ENCODE data around the gene MAGI2.

The MAGI2 gene

DNA sequence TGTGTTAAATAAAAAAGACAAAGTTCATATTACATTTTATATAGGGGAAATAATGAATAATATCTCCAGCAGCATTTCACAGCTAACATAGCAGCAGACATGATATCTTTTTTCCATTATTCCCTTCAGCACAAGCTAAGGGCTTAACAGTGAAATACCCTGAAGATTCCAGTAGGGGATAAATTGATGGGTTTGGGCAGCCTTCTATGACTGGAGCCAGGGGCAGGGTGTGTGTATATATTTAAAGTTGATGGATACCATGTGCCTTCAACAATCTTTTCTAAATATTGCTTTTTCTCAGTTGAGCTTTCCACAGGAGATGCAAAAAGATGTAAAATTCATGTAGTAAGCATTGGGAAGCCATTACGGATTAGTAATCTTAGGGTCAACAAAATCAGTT lies 151.2 kb downstream of the MAGI2 start:
- no peak overlapping the region for H3K23ac ChIP-seq (ENCODE audit: low read length in 2 of 2)
- H3K4ac ChIP-seq (ENCODE audit: low read depth in 1 of 2, low read length in 2 of 2): no peak overlapping the region
- H3K9me3 ChIP-seq (ENCODE audit: control insufficient read depth, low read length): no peaks in the 10 kb centered on the region
- no peak overlapping the region for H2BK15ac ChIP-seq (ENCODE audit: low read depth, poor library complexity, severe bottlenecking)
- H3K4me1 ChIP-seq (ENCODE audit: control insufficient read depth, insufficient read depth, low read depth, low read length): no peaks in the 10 kb centered on the region
- no peak overlapping the region for H3K9ac ChIP-seq (ENCODE audit: low read length)
- H2AFZ ChIP-seq (ENCODE audit: low read depth, low read length): no peak overlapping the region
- no peak overlapping the region for H2BK12ac ChIP-seq (ENCODE audit: low read length in 2 of 2)
- H4K8ac ChIP-seq (ENCODE audit: low read length): no peak overlapping the region
- H3K4me3 ChIP-seq (ENCODE audit: insufficient read depth in 1 of 2, low read depth in 1 of 2, low read length in 2 of 2): no peak overlapping the region
- H2AK5ac ChIP-seq (ENCODE audit: low read length, severe bottlenecking): no peak overlapping the region
- 90% methylated on average over 1 of the region's 1 CpG for WGBS
- no peak overlapping the region for H3K4me2 ChIP-seq (ENCODE audit: low read length, poor library complexity, severe bottlenecking)
- no peak overlapping the region for H3K14ac ChIP-seq (ENCODE audit: low read length in 2 of 2)
- no peak overlapping the region for H3K18ac ChIP-seq (ENCODE audit: low read depth in 1 of 2, low read length in 2 of 2)
- H3K27ac ChIP-seq (ENCODE audit: low read length, poor library complexity, severe bottlenecking): no peak overlapping the region
- H2BK120ac ChIP-seq (ENCODE audit: low read depth, low read length): no peak overlapping the region
- no peaks in the 10 kb centered on the region for H3K36me3 ChIP-seq (ENCODE audit: control insufficient read depth in 1 of 2, insufficient read depth in 2 of 2, low read depth in 1 of 2, low read length in 2 of 2)
- DNase-seq: no peak
- no peak overlapping the region for H2BK5ac ChIP-seq (ENCODE audit: low read depth, low read length, poor library complexity, severe bottlenecking)
- H4K91ac ChIP-seq (ENCODE audit: low read length): no peak overlapping the region
- H3K27me3 ChIP-seq (ENCODE audit: control insufficient read depth in 1 of 2, insufficient read depth in 1 of 2, low read length in 2 of 2): no peaks in the 10 kb centered on the region
- H3K79me1 ChIP-seq (replicated peaks; ENCODE audit: low read length, poor library complexity, severe bottlenecking): no peaks in the 10 kb centered on the region

DNA sequence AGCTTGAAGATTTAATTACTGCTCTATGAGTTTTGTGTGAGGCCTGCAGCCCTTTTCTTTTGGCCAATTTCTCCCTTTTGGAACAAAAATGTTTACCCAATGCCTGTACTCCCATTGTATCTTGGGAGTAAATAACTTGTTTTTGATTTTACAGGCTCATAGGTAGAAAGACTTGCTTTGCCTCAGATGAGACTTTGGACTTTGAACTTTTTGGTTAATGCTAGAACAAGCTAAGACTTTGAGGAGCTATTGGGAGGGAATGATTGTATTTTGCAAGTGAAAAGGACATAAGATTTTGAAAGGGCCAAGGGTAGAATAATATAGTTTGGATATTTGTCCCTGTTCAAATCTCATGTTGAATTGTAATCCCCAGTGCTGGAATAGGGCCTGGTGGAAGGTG lies 152.0 kb downstream of the MAGI2 start:
- Histone ChIP-seq H3K4me2 (ENCODE audit: low read length, poor library complexity, severe bottlenecking) (no peak overlapping the region), H4K91ac (ENCODE audit: low read length) (no peak overlapping the region), H3K4me3 (ENCODE audit: insufficient read depth in 1 of 2, low read depth in 1 of 2, low read length in 2 of 2) (no peak overlapping the region), H2AK5ac (ENCODE audit: low read length, severe bottlenecking) (no peak overlapping the region), H3K4ac (ENCODE audit: low read depth in 1 of 2, low read length in 2 of 2) (no peak overlapping the region), H4K8ac (ENCODE audit: low read length) (no peak overlapping the region), H3K27ac (ENCODE audit: low read length, poor library complexity, severe bottlenecking) (no peak overlapping the region), H2BK120ac (ENCODE audit: low read depth, low read length) (no peak overlapping the region), H2BK15ac (ENCODE audit: low read depth, poor library complexity, severe bottlenecking) (no peak overlapping the region), H3K14ac (ENCODE audit: low read length in 2 of 2) (no peak overlapping the region), H3K36me3 (ENCODE audit: control insufficient read depth in 1 of 2, insufficient read depth in 2 of 2, low read depth in 1 of 2, low read length in 2 of 2) (no peaks in the 10 kb centered on the region), H3K9me3 (ENCODE audit: control insufficient read depth, low read length) (no peaks in the 10 kb centered on the region), H3K18ac (ENCODE audit: low read depth in 1 of 2, low read length in 2 of 2) (no peak overlapping the region), H3K9ac (ENCODE audit: low read length) (no peak overlapping the region), H2AFZ (ENCODE audit: low read depth, low read length) (no peak overlapping the region), H3K23ac (ENCODE audit: low read length in 2 of 2) (no peak overlapping the region), H2BK5ac (ENCODE audit: low read depth, low read length, poor library complexity, severe bottlenecking) (no peak overlapping the region), H3K27me3 (ENCODE audit: control insufficient read depth in 1 of 2, insufficient read depth in 1 of 2, low read length in 2 of 2) (no peaks in the 10 kb centered on the region), H3K4me1 (ENCODE audit: control insufficient read depth, insufficient read depth, low read depth, low read length) (no peaks in the 10 kb centered on the region), H3K79me1 (replicated peaks; ENCODE audit: low read length, poor library complexity, severe bottlenecking) (no peaks in the 10 kb centered on the region), H2BK12ac (ENCODE audit: low read length in 2 of 2) (no peak overlapping the region)
- no peak for DNase-seq

DNA sequence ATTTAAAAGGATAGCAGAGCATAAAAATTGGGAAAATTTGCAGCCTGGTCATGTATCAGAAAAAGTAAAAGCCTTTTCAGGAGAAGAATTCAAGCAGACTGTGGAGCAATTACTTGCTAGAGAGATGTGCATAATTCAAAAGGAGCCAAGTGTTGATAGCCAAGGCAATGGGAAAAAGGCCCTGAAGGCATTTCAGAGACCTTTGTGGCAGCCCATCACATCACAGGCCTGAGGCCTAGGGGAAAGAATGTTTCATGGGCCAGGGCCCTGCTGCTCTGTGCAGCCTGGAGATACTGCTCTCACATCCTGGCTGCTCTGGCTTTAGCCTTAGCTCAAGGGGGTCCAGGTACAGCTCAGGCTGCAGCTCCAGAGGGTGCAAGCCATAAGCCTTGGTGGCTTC lies 152.9 kb downstream of the MAGI2 start:
- no peak overlapping the region for H2AFZ ChIP-seq (ENCODE audit: low read depth, low read length)
- no peaks in the 10 kb centered on the region for H3K36me3 ChIP-seq (ENCODE audit: control insufficient read depth in 1 of 2, insufficient read depth in 2 of 2, low read depth in 1 of 2, low read length in 2 of 2)
- H3K23ac ChIP-seq (ENCODE audit: low read length in 2 of 2): no peak overlapping the region

DNA sequence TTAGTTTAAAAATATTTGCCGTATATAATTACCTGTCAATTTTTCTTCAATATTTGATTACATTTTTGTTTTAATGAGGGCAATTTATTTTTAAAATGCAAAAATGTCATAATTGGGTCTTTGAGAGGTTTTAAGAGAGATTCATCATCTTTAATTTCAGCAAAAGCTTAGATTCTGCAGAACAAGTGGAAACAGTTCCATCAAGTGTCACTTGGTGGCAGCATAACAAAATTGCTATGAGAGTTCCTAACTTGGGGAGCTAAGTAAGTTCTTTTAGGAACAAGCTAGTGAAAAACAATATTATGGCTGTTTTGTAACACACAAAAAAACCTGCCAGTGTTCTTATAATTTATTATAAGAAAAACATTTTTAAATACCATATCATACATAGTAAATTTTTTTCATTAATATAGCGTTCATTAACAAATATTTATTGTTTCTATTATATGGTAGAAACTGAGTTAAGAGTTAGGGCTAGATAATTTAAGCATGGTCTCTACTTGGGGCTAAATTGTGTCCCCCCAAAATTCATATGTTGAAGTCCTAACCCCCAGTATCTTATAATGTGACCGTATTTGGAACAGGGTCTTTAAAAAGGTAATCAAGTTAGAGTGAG lies 155.2 kb downstream of the MAGI2 start:
- H4K91ac ChIP-seq (ENCODE audit: low read length): no peak overlapping the region
- no peak overlapping the region for H2AK5ac ChIP-seq (ENCODE audit: low read length, severe bottlenecking)
- no peak overlapping the region for H3K27ac ChIP-seq (ENCODE audit: low read length, poor library complexity, severe bottlenecking)
- H3K9ac ChIP-seq (ENCODE audit: low read length): no peak overlapping the region
- no peak overlapping the region for H4K8ac ChIP-seq (ENCODE audit: low read length)
- no peak overlapping the region for H3K4me3 ChIP-seq (ENCODE audit: insufficient read depth in 1 of 2, low read depth in 1 of 2, low read length in 2 of 2)
- no peak overlapping the region for H3K4me2 ChIP-seq (ENCODE audit: low read length, poor library complexity, severe bottlenecking)
- no peak overlapping the region for H3K4ac ChIP-seq (ENCODE audit: low read depth in 1 of 2, low read length in 2 of 2)
- H2BK120ac ChIP-seq (ENCODE audit: low read depth, low read length): no peak overlapping the region
- H3K18ac ChIP-seq (ENCODE audit: low read depth in 1 of 2, low read length in 2 of 2): no peak overlapping the region
- H3K23ac ChIP-seq (ENCODE audit: low read length in 2 of 2): no peak overlapping the region
- no peaks in the 10 kb centered on the region for H3K9me3 ChIP-seq (ENCODE audit: control insufficient read depth, low read length)
- no peak overlapping the region for H2BK5ac ChIP-seq (ENCODE audit: low read depth, low read length, poor library complexity, severe bottlenecking)
- H2BK12ac ChIP-seq (ENCODE audit: low read length in 2 of 2): no peak overlapping the region
- no peaks in the 10 kb centered on the region for H3K79me1 ChIP-seq (replicated peaks; ENCODE audit: low read length, poor library complexity, severe bottlenecking)
- peak; percentile 58 for DNase-seq
- H3K36me3 ChIP-seq (ENCODE audit: control insufficient read depth in 1 of 2, insufficient read depth in 2 of 2, low read depth in 1 of 2, low read length in 2 of 2): no peaks in the 10 kb centered on the region
- whole genome bisulfite sequencing: no CpG with 5 or more reads among the region's 3 CpGs
- no peak overlapping the region for H2BK15ac ChIP-seq (ENCODE audit: low read depth, poor library complexity, severe bottlenecking)
- no peak overlapping the region for H2AFZ ChIP-seq (ENCODE audit: low read depth, low read length)
- no peaks in the 10 kb centered on the region for H3K4me1 ChIP-seq (ENCODE audit: control insufficient read depth, insufficient read depth, low read depth, low read length)
- no peaks in the 10 kb centered on the region for H3K27me3 ChIP-seq (ENCODE audit: control insufficient read depth in 1 of 2, insufficient read depth in 1 of 2, low read length in 2 of 2)
- H3K14ac ChIP-seq (ENCODE audit: low read length in 2 of 2): no peak overlapping the region

More for the DNA sequence above, 152.9 kb downstream of the MAGI2 start:
- no peak overlapping the region for H3K27ac ChIP-seq (ENCODE audit: low read length, poor library complexity, severe bottlenecking)
- H2BK12ac ChIP-seq (ENCODE audit: low read length in 2 of 2): no peak overlapping the region
- H3K4me1 ChIP-seq (ENCODE audit: control insufficient read depth, insufficient read depth, low read depth, low read length): no peaks in the 10 kb centered on the region
- no peak overlapping the region for H2BK5ac ChIP-seq (ENCODE audit: low read depth, low read length, poor library complexity, severe bottlenecking)
- H4K91ac ChIP-seq (ENCODE audit: low read length): no peak overlapping the region
- no peak overlapping the region for H3K4me3 ChIP-seq (ENCODE audit: insufficient read depth in 1 of 2, low read depth in 1 of 2, low read length in 2 of 2)
- DNase-seq: no peak
- no peak overlapping the region for H3K4me2 ChIP-seq (ENCODE audit: low read length, poor library complexity, severe bottlenecking)
- no peak overlapping the region for H3K9ac ChIP-seq (ENCODE audit: low read length)
- H3K14ac ChIP-seq (ENCODE audit: low read length in 2 of 2): no peak overlapping the region
- H3K9me3 ChIP-seq (ENCODE audit: control insufficient read depth, low read length): no peaks in the 10 kb centered on the region
- H3K79me1 ChIP-seq (replicated peaks; ENCODE audit: low read length, poor library complexity, severe bottlenecking): no peaks in the 10 kb centered on the region
- no peak overlapping the region for H2BK15ac ChIP-seq (ENCODE audit: low read depth, poor library complexity, severe bottlenecking)
- peak overlapping the region in 1 of 2 experiments; percentile 11 for H3K18ac ChIP-seq (ENCODE audit: low read depth in 1 of 2, low read length in 2 of 2)
- H4K8ac ChIP-seq (ENCODE audit: low read length): no peak overlapping the region
- H2BK120ac ChIP-seq (ENCODE audit: low read depth, low read length): no peak overlapping the region
- no peak overlapping the region for H3K4ac ChIP-seq (ENCODE audit: low read depth in 1 of 2, low read length in 2 of 2)
- no peak overlapping the region for H2AK5ac ChIP-seq (ENCODE audit: low read length, severe bottlenecking)
- no peaks in the 10 kb centered on the region for H3K27me3 ChIP-seq (ENCODE audit: control insufficient read depth in 1 of 2, insufficient read depth in 1 of 2, low read length in 2 of 2)
